HG02623 (cell line): Measurements from ENCODE around the gene WARS2.

ENCODE experiments used
- ATAC-seq: cut with Tn5 transposase; IDR thresholded peaks from one replicate; pipeline ENCODE4 v1.9.1; 2021; ENCODE audit warnings: moderate library complexity; ENCODE audit not compliant: unreplicated experiment

The WARS2 gene

GRCh38 chr1:119001181-119002027 lies 139.0 kb downstream of the WARS2 start:
- ATAC-seq = no peak

- no peak for ATAC-seq
Measured at GRCh38 chr1:119000371-119001180, 139.9 kb downstream of the WARS2 start.

- ATAC-seq = no peak
Measured at GRCh38 chr1:118999348-119000071, 140.9 kb downstream of the WARS2 start.

GRCh38 chr1:118998171-118998570 lies 142.3 kb downstream of the WARS2 start:
- ATAC-seq = no peak

GRCh38 chr1:118997225-118997624 lies 143.2 kb downstream of the WARS2 start:
- ATAC-seq = no peak

- no peak for ATAC-seq
Measured at GRCh38 chr1:118995312-118996016, 145.0 kb downstream of the WARS2 start.

GRCh38 chr1:118993700-118994026 lies 146.8 kb downstream of the WARS2 start:
- ATAC-seq = no peak

- no peak for ATAC-seq
Measured at GRCh38 chr1:118992868-118993699, 147.4 kb downstream of the WARS2 start.

- no peak for ATAC-seq
Measured at GRCh38 chr1:118992237-118992825, 148.1 kb downstream of the WARS2 start.

GRCh38 chr1:118991448-118991847 lies 149.0 kb downstream of the WARS2 start:
- ATAC-seq = no peak

- no peak for ATAC-seq
Measured at GRCh38 chr1:118990513-118991152, 149.8 kb downstream of the WARS2 start.

GRCh38 chr1:118989878-118990378 lies 150.5 kb downstream of the WARS2 start:
- no peak for ATAC-seq

- no peak for ATAC-seq
Measured at GRCh38 chr1:118989006-118989815, 151.2 kb downstream of the WARS2 start.

- ATAC-seq = no peak
Measured at GRCh38 chr1:118988186-118989005, 152.1 kb downstream of the WARS2 start, which contains the start of gene TBX15. Gene TBX15 (minus strand): TSS chr1:118988343. CDS start chr1:118987795, 548 bp downstream.

- no peak for ATAC-seq
Measured at GRCh38 chr1:118987468-118988185, 152.8 kb downstream of the WARS2 start.
